CD4-positive, alpha-beta T cell treated with Interleukin-12 subunit alpha and Interleukin-12 subunit beta, for 1 hour (primary cell): ENCODE measurements around the gene ADAMTS16.

Experiments
- DNase-seq: peaks from one replicate; pipeline ENCODE4 v3.0.0-alpha.2; 2020

The ADAMTS16 gene

DNA sequence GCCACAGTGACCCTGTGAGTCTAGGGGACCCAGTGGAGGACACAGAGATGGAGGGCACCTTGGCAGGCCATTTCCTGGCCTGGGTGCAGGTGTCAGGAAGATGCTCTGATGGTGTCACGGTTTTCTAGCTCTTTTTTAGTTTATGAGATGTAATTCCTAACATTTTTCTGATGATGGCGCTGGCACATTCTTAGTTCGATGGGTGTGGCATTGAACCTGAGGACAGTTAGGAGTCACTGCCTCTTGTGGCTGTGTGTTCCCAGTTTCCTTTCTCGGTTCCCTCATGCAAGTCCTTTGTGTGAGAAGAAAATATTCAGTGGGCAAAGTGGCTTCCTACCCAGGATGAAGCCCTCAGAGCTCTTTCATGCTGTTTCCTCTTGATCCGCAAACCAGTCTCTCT is 152.9 kb downstream of the ADAMTS16 start:
- DNase-seq: no peak

DNA sequence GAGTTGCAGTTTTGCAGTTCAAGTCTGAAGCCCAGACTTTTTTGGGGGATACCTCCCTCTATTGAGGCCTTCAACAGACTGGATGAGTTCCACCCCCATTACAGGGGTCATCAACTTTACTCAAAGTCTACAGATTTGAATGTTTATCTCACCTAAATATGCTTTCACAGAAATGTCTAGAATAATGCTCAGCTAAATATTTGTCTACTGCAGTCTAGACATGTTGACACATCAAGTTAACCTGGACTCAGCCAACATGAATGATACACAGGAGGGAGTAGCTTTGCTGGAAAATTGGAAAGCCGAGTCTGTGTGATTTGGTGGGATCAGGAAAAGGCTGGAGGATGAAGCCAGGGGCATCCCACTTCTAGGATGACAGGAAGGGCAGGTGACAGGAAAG is 154.3 kb downstream of the ADAMTS16 start:
- DNase-seq: no peak

DNA sequence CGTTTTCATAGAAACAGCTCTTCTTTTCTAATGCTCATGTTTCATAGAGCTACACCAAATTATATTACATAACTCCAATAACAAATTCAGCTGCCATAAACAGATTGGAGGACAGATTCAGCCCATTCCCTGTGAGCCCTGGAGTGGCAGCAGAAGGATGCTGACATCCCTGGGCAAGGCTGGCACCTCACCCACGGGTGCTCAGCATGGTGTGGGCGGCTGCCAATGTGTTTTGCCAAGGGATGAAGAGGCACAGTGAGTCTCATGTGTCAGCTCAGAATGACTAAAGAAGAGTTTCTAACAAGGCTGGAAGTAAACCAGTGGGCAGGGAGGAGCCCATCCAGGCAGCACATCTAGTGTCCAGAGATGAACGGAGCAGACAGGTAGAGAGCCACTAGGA is 155.2 kb downstream of the ADAMTS16 start:
- DNase-seq: no peak

DNA sequence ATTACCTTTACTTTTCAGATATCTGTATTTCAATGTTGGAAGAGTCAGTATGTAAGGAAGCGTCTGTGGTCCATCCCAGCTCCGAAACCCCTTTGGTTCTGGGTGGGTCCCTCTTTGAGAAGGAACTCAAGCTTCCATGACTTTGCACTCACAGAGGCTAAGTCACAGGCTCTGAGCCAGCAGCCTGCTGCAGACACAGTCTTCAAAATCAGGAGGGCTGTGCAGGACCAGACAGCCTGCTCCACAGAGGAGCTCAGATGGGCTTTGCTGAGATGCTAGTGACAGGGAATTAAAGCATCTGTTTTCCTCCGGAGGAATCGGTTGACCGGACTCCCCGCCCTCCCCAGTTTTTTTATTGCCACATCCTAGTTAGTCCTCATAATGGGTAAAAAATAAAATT is 155.9 kb downstream of the ADAMTS16 start:
- no peak for DNase-seq

DNA sequence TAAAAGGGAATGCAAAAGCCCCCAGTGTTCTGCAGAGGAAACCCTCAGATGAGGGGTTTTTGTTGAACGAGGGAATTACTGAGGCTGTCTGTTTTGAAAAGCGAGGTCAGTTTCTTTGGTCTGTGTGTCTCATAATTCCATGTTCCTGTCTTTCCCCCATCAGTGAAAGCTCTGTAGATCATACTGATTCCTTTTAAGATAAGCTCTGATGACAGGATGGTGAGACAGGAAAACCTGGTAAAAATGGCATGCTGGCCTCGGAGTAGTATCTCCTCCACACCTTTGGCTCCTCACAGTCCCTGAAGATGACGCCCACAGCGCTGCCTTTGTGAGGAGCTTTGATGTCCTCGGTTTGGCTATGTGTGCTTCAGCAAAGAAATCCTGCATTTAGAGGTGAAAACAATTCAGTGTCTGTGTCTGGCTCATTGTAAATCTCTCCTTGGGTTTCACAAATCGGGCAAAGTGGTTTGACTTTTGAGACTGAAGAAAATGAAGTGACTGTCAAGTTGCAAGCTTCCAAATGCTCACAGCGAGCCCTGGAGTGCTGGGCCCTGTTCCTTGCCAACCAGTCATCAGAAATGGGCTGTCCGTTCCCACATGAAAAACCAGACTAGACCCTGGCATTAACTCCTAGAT is 157.4 kb downstream of the ADAMTS16 start:
- DNase-seq: no peak

DNA sequence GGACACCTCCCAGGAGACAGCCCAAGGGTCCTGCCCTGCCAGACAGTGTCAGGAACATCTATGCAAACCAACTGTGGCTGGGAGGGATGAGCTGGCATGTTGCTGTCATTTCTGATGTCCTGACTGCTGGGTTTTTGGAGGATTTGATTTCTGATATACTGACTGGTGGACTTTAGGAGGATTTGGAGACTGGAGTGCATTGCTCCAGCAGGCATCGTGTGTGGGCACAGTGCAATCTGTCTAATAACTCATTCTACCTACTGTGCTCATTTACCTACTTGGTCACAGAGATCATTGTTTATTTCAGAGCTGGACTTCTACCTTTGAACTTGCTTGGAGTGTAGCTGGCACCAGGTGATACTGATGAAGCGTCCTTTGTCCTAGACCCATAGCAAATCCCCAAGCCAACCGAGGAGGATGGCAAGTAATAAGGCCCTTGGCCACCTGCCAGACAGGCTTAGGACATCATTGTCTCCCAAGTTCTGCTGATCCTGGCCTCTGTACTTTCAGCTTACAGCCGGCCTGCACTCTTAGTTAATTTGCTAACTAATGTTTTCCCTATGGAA is 158.0 kb downstream of the ADAMTS16 start:
- DNase-seq: no peak

DNA sequence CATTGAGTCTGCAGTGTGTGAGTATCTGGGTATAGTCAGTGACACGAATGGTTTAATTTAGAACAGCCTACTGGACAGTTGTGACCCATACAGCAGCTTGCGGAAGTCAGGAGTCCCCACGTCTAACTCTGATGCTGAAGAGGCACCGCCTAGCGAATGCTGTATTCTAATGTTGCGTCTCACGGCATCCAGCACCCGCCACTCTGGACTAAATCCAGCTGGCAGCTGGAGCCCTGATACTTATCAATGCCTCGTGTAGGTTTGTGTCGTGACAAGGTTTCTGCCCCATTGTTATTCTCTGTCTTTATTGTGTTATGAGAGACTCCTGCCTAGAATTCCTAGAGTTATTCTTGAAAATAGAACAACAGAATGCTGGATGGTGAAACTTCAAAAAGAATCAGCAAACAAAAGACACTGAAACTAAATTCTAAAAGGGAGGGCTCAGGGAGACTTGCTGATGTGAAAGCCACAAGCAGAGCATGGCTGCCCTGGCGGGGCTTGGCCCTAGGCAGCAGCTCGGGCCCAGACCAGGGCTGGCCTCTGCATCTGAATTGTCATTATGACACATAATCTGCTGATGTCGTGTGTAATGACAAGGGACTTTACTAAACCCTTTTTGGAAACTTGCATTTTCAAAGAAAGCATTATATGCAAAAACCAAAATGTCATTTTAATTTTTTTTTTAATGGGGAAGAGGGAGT is 158.9 kb downstream of the ADAMTS16 start:
- no peak for DNase-seq

DNA sequence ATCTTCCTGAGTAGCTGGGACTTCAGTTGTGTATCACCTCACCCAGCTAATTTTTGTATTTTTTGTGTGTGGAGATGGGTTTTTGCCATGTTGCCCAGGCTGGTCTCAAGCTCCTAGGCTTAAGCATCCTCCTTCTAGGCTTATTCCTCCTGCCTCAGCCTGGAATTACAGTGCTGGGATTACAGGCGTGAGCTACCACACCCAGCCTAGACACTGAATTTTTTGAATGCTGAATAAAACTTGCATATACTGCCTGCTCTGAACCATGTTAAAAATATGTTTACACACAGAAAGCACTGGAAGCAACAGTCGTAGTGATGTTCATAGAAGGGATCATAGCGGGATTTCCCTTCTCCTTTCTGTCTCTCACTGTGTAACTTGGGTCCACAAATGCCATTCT is 161.0 kb downstream of the ADAMTS16 start:
- no peak for DNase-seq

DNA sequence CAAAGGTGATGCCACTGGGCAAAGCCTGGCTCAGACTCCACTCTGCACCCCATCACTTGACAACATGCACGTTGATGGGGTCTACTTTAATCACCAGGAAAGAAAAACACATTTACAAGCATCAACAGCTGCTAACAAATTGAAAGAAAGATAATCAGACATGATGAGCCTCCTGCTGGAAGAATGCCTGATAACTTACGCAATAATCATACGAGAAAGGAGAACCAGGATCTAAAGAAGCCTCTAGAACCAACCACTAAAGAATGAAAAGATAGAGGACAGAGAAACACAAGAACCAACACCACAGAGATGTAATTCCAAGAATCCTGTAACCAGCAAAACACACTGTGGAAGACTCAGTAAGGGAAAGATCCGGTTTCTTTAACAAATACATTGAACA is 162.1 kb downstream of the ADAMTS16 start:
- DNase-seq: no peak

DNA sequence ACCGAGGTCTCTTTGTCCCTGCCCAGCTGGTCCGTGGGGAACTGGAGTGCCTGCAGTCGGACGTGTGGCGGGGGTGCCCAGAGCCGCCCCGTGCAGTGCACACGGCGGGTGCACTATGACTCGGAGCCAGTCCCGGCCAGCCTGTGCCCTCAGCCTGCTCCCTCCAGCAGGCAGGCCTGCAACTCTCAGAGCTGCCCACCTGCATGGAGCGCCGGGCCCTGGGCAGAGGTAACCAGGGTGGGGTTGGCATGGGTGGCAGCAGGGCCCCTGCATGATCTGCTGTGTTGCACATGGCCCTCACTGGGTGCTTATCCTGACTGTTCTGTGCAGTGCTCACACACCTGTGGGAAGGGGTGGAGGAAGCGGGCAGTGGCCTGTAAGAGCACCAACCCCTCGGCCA is 163.1 kb downstream of the ADAMTS16 start:
- DNase-seq: no peak

DNA sequence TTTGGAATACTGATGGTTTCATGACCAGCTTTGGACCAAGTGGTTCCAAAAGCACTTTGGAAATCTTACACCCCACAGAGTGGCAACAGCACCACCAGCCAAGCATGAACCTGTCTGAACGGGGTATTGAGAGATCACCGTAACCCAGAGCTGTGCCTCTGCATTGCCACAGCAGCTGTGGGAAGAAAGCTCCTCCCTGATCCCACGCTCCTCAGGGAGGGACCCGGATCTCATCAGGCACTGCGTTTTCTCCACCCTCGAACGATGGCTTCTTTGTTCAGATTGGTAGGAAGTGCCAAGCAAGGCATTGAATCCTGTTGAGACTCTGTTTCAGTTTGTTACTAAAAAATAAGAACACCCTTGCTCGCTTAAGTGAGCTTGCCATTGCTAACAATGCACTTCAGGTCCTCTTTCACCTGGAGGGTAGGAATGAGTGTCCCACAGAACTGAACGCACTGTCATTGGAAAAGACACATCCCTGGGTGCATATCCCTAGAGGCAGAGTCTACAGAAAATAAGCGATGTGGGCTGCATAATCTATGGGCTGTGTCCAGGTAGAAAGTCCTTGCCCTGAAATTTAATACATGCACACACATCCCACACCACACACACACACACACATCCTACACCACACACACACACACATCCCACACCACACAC is 164.4 kb downstream of the ADAMTS16 start:
- no peak for DNase-seq

DNA sequence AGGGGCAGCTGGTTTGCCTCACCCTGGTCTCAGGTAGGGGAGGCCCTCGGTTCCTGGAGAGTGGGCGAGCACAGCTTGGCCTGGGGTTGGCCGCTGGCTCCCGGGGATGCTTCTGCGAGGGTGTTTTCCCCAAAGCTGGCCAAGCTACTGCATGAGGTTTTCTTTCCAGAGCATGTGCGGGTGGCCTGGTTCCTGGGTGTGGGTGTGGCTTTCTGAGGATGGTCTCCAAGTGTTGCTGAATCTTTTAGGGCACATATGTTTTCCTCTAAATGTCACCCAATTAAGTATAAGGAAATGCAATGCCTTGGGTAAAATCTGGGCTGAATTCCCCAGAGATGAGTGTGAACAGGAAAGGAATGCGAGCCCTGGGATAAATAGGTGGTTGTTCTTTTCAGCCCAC is 166.6 kb downstream of the ADAMTS16 start:
- DNase-seq: no peak

DNA sequence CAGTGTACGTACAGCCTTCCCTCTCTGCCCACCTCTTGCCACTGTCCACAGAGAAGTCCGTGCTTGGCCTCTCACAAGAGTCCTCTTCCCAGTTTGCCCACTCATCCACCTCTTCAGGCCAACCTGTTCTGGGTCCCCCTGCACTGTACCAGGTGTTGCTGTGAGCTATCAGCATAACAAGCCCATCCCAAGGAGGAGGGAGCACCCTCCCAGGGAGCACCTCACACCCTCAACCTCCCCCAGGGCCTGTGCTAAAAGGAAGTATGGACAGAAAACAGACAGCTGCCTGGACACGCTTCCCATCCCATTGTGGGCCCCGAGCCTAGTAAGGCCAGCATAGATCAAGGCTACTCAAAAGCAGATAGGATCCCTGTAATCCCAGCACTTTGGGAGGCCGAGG is 168.2 kb downstream of the ADAMTS16 start:
- no peak for DNase-seq

DNA sequence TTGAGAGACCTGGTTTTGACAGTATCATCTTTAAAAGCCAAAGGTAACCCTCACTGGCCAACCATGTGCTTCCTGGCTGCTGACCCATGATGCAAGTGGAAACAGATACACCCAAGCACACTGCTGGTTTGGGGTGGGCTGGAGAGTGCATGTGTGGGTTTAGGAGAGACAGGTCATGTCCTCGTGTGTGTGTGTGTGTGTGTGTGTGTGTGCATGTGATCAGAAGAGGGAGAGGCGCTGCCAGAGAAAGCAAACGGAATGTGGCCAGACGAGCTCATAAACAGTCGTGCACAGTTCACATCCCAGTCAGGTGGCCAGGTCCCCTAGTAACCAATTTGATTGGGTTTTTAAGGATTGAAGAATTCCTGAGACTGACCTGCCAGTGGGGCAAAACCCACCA is 169.5 kb downstream of the ADAMTS16 start:
- DNase-seq: no peak

DNA sequence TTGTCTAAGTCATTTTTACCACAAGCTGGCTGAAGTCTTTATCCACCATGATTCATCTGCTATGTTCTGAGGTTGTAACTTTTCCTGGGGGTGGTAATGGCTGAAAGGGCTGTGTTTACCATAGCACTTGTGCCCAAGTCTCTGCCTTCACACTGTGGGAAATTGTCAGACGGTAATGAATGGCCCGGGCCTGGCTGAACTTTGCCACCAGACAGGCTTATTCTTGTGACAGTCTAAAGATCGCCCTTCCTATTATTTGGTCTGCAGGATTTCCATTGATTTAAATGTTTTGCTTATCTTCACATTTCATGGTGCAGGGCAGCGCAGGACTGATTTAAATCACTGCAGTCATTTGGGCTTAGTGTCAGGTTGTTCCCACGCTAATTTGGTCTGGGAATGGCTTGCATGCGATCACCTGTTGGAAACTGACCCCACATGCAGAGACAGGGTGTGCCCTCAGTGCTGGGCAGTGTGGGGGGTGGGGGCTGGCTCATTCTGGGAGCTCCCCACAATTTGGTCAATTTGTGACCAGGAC is 173.0 kb downstream of the ADAMTS16 start:
- DNase-seq: no peak

DNA sequence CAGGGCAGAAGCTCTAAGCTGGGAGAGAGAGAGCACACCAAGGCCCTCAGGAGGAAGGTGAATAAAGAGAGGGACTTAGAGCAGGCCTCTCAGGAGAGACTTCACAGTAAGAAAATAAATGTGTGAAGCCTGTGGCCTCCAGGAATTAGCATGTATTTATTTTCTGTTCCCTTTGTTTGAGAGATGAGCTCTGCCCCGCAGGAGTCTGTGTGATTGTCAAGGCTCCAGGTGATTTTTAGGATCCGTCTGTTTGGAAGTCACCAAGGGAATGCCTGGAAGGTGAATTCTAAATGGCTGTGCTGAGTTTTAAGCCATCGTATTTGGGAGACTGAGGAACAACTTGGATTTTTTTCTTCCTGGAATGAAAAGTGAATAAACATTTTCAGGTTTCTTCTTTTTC is 174.0 kb downstream of the ADAMTS16 start:
- DNase-seq: no peak

DNA sequence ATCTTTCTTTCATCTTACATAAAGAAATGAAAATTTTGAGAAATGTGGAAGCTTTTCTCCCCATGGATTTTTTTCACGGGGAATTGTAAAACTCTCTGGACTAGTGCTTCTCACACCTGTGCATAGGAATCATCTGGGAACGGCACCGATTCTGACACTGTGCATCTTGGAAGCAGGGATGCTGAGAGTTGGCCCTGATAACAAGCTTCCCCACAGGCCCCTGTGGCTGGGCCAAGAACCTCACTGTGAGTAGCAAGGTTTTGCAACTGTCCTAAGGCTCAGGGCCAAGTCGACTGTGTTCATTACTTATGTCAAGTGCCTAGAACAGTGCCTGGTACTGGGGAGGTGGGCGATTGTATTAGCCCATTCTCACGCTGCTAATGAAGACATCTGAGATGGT is 174.5 kb downstream of the ADAMTS16 start:
- DNase-seq: no peak

DNA sequence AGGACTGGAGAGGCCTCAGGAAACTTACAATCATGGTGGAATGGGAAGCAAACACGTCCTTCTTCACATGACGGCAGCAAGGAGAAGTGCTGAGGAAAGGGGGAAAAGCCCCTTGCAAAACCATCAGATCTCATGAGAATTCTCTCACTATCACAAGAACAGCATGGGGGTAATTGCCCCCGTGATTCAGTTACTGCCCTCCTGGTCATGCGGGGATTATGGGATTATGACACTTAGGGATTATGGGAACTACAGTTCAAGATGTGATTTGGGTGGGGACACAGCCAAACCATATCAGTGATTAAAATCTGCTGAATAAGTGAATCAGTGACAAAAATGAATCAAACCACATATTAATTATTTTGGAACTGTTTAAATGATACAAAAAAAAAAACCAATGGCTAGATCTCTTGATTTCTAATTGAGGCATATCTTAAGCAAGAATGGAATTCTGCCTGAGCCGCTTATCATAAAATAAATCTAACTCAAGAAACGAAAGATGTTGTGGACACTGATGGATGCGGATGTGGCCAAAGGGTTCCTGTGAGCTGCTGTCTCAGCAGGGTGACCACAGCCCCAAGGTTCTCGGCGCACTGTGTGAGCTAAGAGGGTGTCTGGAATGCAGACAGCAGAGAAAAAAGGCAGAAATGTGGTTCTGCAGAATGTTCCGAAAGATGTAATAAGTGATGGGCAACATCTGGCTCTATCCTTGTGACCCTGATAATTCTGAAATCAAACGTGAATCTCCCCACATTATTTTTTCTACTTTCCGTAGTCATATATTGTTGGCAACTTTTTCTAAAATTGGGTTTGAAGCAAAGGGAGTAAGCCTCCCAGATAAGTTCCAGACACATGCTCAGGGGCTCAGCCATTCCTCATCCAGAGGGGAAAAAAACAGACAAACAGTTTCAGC is 175.2 kb downstream of the ADAMTS16 start:
- no peak for DNase-seq

DNA sequence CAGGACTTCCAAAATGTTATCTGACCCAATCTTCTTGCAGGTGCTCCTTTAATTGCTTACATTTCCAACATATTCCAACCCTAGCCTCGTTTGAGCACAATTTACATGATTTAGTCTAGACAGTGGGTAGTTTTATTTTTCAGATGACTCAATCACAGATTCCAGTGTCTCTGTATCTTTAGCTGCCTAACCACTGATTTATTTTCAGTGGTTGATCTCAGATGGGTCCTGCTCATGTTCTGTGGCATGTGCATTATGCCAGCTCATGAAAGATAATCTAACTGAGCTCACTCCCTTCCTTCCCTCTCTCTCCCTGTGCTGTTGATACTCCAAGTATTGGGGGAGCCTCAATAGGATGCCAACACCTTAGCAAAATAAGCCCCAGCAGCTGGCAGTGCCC is 176.2 kb downstream of the ADAMTS16 start:
- DNase-seq: no peak

DNA sequence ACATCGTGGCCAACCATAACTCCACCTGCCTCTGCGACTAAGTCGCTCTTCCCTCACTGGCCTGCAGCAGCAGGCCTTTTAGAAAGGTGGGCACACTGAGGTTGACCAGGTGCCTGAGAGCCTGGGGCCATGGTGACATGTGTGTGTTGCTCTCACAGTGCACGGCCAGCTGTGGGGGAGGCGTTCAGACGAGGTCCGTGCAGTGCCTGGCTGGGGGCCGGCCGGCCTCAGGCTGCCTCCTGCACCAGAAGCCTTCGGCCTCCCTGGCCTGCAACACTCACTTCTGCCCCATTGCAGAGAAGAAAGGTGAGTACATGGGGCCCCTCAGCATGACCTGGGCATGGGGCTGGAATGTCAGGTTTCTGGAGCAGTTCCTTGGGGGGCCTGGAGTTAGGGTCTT is 177.8 kb downstream of the ADAMTS16 start:
- no peak for DNase-seq

DNA sequence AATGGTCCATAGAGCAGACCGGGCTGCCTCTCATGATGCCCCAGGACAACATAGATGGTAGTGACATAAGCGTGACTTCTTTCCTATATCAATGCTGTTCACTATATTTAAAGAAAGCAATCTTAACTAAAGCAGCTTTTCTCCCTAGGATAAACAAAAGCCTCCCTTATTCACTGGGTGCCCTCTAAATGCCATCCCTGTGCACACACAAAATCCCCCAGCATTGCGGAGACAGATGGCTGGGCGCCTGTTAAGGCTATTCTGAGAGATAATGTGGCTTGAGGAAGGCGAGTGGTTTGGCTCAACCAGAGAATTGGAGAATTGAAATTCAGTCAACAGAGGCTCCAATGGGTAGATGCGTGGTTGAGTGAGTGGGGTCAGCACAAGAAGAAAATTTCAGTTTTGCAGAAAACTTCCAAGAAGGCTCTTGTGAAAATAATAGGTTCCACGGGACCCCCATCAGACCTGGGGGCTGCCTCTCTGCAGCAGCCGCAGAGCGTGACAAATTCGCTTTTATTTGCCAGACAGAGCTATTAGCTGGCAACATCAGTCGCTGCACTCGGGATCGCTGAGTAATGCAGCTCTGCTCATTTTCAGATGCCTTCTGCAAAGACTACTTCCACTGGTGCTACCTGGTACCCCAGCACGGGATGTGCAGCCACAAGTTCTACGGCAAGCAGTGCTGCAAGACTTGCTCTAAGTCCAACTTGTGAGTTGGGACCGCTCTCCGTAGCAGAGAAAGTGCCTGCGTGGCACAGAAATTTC is 178.5 kb downstream of the ADAMTS16 start:
- DNase-seq: no peak
